ENCODE results near the gene ERAL1.

DNA sequence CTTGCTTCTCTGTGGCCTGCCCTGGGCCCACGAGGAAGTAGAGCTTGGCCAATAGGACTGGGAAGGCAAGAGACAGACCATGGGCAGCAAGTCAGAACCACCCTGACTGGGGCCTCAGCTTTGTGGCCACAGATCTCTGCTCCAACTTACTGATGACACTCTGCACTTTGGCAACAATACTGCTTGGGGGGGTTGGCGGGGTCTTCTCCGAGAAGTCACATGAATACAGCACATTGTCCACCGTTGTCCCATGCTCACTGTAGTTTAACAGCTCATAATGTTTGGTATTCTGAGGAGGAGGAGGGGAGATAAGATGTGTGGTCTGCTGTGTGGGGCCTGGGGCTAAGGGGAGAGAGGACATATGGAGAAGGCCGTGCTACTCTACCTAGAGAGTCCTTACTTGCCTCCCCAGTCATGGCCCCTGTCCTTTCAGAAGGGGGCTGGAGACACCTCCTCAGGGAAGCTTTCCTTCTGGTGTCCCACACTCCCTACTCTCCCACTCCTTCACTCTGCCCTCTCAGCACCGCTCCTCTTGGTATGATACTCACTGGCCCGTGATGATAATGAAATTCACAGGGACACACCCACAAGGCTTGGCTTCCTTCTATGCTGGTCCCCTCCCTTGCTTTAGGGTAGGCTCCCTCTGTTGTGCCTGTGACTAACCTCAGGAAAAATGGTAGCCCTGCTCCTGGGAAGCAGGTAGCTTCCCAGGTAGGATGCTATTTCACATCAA lies 52.1 kb downstream of the ERAL1 start:
- TF ChIP-seq ELF4 (CRISPR knock-in tag; IDR thresholded peaks at IDR 0.05; ENCODE audit: low read depth) (no peak), ESRRA (CRISPR knock-in tag; IDR thresholded peaks at IDR 0.05; ENCODE audit: borderline replicate concordance) (no peak), CREB1 (CRISPR knock-in tag; IDR thresholded peaks at IDR 0.05) (no peak), SP1 (CRISPR knock-in tag; conservative IDR thresholded peaks at IDR 0.05) (no peak), SOX15 (CRISPR knock-in tag; IDR thresholded peaks at IDR 0.05) (no peak)
- TF ChIP-seq, protein P1, sequence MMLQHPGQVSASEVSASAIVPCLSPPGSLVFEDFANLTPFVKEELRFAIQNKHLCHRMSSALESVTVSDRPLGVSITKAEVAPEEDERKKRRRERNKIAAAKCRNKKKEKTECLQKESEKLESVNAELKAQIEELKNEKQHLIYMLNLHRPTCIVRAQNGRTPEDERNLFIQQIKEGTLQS (CRISPR knock-in tag; conservative IDR thresholded peaks at IDR 0.05), result no peak
- TF ChIP-seq, protein P2, sequence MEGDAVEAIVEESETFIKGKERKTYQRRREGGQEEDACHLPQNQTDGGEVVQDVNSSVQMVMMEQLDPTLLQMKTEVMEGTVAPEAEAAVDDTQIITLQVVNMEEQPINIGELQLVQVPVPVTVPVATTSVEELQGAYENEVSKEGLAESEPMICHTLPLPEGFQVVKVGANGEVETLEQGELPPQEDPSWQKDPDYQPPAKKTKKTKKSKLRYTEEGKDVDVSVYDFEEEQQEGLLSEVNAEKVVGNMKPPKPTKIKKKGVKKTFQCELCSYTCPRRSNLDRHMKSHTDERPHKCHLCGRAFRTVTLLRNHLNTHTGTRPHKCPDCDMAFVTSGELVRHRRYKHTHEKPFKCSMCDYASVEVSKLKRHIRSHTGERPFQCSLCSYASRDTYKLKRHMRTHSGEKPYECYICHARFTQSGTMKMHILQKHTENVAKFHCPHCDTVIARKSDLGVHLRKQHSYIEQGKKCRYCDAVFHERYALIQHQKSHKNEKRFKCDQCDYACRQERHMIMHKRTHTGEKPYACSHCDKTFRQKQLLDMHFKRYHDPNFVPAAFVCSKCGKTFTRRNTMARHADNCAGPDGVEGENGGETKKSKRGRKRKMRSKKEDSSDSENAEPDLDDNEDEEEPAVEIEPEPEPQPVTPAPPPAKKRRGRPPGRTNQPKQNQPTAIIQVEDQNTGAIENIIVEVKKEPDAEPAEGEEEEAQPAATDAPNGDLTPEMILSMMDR (IDR thresholded peaks at IDR 0.05), result no peak
- TF ChIP-seq, protein P3, sequence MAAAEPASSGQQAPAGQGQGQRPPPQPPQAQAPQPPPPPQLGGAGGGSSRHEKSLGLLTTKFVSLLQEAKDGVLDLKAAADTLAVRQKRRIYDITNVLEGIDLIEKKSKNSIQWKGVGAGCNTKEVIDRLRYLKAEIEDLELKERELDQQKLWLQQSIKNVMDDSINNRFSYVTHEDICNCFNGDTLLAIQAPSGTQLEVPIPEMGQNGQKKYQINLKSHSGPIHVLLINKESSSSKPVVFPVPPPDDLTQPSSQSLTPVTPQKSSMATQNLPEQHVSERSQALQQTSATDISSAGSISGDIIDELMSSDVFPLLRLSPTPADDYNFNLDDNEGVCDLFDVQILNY (CRISPR knock-in tag; IDR thresholded peaks at IDR 0.05), result no peak
- TF ChIP-seq, protein P4, sequence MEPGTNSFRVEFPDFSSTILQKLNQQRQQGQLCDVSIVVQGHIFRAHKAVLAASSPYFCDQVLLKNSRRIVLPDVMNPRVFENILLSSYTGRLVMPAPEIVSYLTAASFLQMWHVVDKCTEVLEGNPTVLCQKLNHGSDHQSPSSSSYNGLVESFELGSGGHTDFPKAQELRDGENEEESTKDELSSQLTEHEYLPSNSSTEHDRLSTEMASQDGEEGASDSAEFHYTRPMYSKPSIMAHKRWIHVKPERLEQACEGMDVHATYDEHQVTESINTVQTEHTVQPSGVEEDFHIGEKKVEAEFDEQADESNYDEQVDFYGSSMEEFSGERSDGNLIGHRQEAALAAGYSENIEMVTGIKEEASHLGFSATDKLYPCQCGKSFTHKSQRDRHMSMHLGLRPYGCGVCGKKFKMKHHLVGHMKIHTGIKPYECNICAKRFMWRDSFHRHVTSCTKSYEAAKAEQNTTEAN (CRISPR knock-in tag; IDR thresholded peaks at IDR 0.05), result no peak
- TF ChIP-seq, protein P5, sequence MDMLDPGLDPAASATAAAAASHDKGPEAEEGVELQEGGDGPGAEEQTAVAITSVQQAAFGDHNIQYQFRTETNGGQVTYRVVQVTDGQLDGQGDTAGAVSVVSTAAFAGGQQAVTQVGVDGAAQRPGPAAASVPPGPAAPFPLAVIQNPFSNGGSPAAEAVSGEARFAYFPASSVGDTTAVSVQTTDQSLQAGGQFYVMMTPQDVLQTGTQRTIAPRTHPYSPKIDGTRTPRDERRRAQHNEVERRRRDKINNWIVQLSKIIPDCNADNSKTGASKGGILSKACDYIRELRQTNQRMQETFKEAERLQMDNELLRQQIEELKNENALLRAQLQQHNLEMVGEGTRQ (CRISPR knock-in tag; IDR thresholded peaks at IDR 0.05), result no peak
- TF ChIP-seq, protein P6, sequence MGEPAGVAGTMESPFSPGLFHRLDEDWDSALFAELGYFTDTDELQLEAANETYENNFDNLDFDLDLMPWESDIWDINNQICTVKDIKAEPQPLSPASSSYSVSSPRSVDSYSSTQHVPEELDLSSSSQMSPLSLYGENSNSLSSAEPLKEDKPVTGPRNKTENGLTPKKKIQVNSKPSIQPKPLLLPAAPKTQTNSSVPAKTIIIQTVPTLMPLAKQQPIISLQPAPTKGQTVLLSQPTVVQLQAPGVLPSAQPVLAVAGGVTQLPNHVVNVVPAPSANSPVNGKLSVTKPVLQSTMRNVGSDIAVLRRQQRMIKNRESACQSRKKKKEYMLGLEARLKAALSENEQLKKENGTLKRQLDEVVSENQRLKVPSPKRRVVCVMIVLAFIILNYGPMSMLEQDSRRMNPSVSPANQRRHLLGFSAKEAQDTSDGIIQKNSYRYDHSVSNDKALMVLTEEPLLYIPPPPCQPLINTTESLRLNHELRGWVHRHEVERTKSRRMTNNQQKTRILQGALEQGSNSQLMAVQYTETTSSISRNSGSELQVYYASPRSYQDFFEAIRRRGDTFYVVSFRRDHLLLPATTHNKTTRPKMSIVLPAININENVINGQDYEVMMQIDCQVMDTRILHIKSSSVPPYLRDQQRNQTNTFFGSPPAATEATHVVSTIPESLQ (CRISPR knock-in tag; IDR thresholded peaks at IDR 0.05), result no peak

Measured in WTC11 (cell line).